ENCODE data around the gene UNKL.
A peak's percentile ranks its signal among the peaks of the same experiment; 100 is the strongest.
"Not testable (repeated sequence)": the region's sequence is repeated elsewhere in the genome, so short reads cannot be mapped to it uniquely, and the experiment has no call there.

Gene UNKL

GRCh38 chr16:1334739-1335138 lies 79.8 kb downstream of the UNKL start:
- no peak for DNase-seq

DNA sequence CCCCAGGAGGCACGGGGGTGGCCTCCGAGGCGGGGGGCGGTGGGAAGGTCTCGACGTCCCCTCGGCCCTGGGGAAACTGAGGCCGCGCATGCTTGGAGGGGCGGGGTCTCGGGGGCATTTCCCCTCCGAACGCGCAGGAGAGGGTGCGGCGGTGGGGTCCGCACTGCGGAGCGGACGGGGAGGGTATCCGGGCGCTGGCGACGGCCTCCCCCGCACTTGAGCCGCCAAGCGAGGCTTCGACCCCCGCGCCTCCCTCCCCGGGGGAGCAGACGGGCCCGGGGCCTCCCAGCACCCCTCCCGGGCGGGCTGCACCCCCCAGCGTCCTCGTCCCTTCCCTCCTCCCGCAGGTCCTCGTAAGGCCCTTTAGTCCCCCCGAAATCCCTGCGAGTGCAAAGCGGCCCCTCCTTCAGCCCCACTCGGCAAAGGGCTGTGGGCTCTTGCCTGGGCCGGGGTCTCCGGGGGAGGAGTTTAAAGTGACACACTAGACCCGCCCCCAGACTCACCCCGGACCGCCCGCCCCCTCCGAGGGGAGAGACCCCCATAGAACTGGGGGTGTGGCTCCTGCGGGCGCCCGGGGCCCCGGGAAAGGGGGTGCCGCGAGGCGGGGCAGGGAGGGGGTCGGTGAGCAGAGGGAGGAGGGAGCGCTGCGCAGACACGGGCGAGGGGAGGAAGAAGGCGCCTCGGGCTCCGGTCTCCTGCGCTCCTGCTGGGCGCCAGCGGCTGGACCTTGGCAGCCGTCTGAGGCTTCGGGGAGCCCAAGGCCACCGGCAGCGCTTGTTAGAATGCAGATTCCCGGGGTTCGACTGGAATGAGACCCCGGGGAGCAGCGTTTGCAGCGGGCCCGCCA lies 80.4 kb downstream of the UNKL start:
- DNase-seq: no peak

DNA sequence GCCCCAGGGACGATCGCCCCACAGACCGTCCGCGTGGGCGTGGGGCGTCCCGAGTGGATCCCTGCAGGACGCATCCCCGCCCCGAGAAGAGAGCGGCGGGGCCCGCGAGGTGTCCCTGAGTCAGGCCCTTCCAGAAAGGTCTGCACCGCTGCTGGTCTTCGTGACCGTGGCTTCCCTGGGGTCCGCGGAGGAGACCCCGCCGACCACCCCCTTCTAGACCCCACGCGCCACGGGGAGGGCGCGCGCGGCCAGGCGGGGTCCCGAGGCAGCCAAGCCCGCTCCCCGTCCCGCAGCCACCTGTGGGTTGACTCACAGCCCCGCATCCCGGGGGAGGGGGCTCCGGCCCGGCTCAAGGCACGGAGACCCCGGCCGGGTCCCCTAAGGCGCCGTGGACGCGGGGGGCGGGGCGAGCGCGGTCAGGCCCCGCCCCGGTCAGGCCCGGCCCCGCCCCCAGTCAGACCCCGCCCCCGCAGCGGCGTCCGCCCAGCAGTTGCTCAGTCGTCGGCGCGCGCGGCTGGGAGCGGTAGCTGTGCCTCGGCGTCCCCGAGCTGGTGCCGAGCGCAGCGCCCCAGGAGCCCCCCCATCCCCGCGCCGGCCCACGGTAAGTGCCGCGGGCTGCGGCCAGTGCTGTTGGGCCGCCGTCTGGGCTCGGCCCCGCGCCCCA lies 81.2 kb downstream of the UNKL start, which contains the start of gene BAIAP3:
Gene BAIAP3, plus strand, starts transcription at position 497 of the 664 bp plus-strand sequence. CDS start 4,905 bp downstream, outside the sequence.
- DNase-seq: peak; percentile 71

- DNase-seq: no peak
Observed at GRCh38 chr16:1332618-1333148, 81.8 kb downstream of the UNKL start.

GRCh38 chr16:1331712-1332617 lies 82.5 kb downstream of the UNKL start:
- peak; percentile 77 for DNase-seq

GRCh38 chr16:1330931-1331711 lies 83.4 kb downstream of the UNKL start:
- DNase-seq: no peak

GRCh38 chr16:1330260-1330914 lies 84.1 kb downstream of the UNKL start:
- DNase-seq: no peak

- not testable (repeated sequence) for DNase-seq
Observed at GRCh38 chr16:1328961-1329360, 85.5 kb downstream of the UNKL start.

GRCh38 chr16:1328136-1328535 lies 86.4 kb downstream of the UNKL start:
- not testable (repeated sequence) for DNase-seq

DNA sequence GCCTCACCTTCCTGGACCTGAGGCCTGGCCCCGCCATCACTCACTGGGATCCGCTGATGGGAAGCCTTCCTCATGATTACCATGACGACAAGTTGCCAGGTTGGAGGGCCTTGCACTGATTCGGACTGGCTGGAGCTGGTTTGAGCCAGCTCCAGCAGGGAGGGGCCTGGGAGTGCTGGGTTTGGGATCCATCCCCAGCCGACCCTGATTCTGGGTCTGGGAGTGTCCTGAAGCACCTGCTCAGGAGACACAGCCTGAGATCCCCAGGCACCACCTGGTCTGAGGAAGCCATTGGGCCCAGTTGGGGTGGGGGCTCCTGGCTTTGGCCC lies 86.9 kb downstream of the UNKL start:
- no peak for DNase-seq

GRCh38 chr16:1326946-1327618 lies 87.4 kb downstream of the UNKL start:
- DNase-seq: no peak

- no peak for DNase-seq
Observed at GRCh38 chr16:1326391-1326790, 88.1 kb downstream of the UNKL start.

GRCh38 chr16:1325673-1326371 lies 88.7 kb downstream of the UNKL start:
- no peak for DNase-seq

DNA sequence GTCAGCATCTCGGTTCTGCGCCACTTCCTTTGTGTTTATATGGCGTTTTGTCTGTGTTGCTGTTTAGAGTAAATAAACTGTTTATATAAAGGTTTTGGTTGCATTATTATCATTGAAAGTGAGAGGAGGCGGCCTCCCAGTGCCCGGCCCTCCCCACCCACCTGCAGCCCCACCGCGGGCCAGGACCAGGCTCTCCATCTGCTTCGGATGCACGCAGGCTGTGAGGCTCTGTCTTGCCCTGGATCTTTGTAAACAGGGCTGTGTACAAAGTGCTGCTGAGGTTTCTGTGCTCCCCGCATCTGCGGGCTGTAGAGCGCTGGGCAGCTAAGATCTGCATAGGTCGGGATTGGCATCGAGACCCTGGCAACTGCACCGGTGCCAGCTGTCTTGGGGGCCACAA lies 89.2 kb downstream of the UNKL start:
- no peak for DNase-seq

DNA sequence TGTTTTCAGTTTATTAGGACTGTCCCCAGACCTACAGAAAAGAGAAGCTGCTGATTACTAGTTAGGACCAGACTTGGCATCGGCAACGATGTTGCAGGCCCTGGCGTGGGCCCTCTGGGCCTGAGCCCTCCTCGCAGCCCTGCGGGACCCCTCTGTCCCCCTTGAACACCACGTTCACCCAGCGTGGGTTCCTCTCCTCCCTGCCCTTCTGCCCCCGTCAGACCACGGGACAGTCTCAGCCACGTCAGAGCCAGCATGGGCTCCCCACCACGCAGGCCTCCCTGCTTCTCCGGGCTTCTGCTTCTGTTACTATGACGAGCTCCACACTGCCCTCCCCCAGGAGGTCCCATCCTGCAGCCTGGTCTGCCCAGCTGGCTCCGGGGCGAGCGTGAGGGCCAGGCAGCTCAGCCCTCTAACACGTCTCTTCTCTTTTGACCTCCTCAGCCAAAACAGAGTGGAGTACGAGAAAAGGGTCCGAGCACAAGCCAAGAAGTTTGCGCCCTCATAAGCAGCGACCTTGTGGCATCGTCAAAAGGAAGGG lies 90.1 kb downstream of the UNKL start:
- no peak for DNase-seq

DNA sequence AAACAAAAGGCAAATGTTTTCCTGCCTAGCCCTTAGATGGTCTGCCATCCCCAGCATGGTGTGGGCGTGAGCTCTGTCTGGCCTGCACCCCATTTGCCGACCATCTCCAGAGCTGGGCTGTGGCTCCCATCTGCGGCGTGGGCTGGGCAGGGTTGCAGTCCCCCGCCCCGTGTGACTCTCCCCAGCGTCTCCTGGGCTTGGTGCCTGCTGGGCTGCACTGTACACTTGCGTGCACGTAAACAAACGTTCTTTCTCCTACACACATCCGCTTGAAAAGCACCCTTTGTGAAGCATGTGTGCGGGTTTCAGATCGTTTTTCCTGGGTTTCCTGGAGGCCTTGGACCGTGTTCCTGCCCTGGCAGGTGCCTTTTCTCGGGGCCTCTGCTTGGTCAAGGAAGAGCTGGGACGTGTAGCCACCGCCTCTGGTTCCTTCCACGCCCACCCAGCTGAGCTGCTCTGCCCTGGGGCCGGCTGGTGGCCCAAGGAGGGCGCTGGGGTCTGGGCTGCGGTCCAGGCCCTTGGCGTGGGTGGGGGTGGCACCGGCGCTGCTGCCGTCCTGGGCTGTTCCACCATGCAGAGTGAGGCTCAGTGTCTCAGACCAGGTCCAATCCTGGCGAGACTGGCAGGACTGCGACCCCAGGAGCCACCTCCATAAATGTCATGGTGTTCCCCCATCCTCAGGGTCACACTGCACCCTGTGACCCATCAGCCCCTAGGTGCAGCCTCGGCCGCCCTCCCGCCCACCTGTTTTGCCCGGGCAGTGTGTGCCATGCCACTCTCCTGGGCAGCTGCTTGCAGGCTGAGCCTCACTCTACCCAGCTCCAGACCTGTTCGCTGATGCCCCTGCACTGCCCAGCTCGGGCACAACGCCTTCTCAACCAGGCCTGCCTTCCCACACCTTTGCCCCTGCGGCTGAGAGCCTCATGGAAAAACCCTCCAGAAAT lies 90.9 kb downstream of the UNKL start:
- DNase-seq: no peak

DNA sequence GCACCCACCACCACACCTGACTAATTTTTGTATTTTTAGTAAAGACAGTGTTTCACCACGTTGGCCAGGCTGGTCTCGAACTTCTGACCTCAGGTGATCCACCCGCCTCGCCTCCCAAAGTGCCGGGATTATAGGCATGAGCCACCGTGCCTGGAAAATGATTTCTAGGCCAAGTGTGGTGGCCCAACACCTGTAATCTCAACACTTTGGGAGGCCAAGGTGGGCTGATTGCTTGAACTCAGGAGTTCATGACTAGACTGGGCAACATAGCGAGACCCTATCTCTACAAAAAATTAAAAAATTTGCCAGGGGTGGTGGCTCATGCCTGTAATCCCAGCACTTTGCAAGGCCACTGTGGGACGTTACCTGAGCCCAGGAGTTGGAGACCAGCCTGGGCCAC lies 92.1 kb downstream of the UNKL start:
- DNase-seq: no peak

GRCh38 chr16:1320658-1321240 lies 93.8 kb downstream of the UNKL start:
- no peak for DNase-seq

DNA sequence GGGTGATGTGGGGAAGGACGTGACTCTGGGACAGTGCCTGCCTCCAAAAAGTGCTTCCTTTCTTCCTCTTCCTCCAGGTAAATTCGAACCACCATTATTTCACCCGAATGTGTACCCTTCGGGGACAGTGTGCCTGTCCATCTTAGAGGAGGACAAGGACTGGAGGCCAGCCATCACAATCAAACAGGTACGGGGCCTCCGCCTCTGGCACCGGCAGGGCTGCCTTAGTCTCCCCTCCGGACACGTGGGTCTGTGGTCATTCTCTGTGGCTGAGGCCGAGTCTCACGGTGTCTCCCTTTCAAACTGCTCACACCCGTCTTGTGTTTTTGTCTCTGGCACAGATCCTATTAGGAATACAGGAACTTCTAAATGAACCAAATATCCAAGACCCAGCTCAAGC lies 94.4 kb downstream of the UNKL start:
- DNase-seq: no peak

Measured in hematopoietic multipotent progenitor cell treated with erythropoietin and hydrocortisone succinate and interleukin-3 and kit ligand, for 4 days (in vitro differentiated cells).